GM18951 (cell line): Measurements from ENCODE around the gene SEC16A.

Source experiments
- POLR2A ChIP-seq: IDR thresholded peaks from 4 replicates; pipeline ENCODE4 v1.6.1; 2011; ENCODE audit warnings: mild to moderate bottlenecking; ENCODE audit not compliant: insufficient read length, insufficient read depth; ENCODE audit errors: extremely low read depth
- in situ Hi-C: fragments of 300-500 bp; cut with MboI; formaldehyde crosslinking; loops from one replicate; pipeline ENCODE4 v1.12.0; 2022; ENCODE audit warnings: low sequenced_read_pairs, mixed read lengths, inconsistent platforms; ENCODE audit not compliant: unreplicated experiment

The SEC16A gene

GRCh38 chr9:136504512-136505348 is 21.9 kb upstream of the SEC16A start:
- peak; percentile 14 for TF ChIP-seq POLR2A
- in situ Hi-C loops: no loop called here

GRCh38 chr9:136502940-136503550 is 20.2 kb upstream of the SEC16A start:
- TF ChIP-seq POLR2A: no peak
- in situ Hi-C loops: no loop called here

GRCh38 chr9:136502196-136502595 is 19.4 kb upstream of the SEC16A start:
- TF ChIP-seq POLR2A: no peak
- in situ Hi-C loops: no loop called here

GRCh38 chr9:136501686-136502085 is 18.8 kb upstream of the SEC16A start:
- no peak for TF ChIP-seq POLR2A
- in situ Hi-C loops: no loop called here

GRCh38 chr9:136499935-136500910 is 17.4 kb upstream of the SEC16A start:
- in situ Hi-C loops: no loop called here
- no peak for TF ChIP-seq POLR2A

GRCh38 chr9:136499071-136499934 is 16.5 kb upstream of the SEC16A start:
- in situ Hi-C loops: no loop called here
- no peak for TF ChIP-seq POLR2A

GRCh38 chr9:136497916-136498695 is 15.3 kb upstream of the SEC16A start:
- in situ Hi-C loops: no loop called here
- TF ChIP-seq POLR2A: no peak

GRCh38 chr9:136496801-136497620 is 14.2 kb upstream of the SEC16A start:
- no peak for TF ChIP-seq POLR2A
- in situ Hi-C loops: no loop called here

GRCh38 chr9:136496181-136496580 is 13.3 kb upstream of the SEC16A start:
- in situ Hi-C loops: no loop called here
- TF ChIP-seq POLR2A: no peak

- TF ChIP-seq POLR2A: no peak
- in situ Hi-C loops: no loop called here
These were observed 12.5 kb upstream of the SEC16A start for GRCh38 chr9:136495238-136495800.
